Activated T-cell treated with anti-CD3 and anti-CD28 coated beads, Interleukin-2, amount 50 U/mL, for 1 hour (primary cell): ENCODE results near the gene CD180.
"Not testable (repeated sequence)": the region's sequence is repeated elsewhere in the genome, so short reads cannot be mapped to it uniquely, and the experiment has no call there.

Experiments
- DNase-seq: peaks from one replicate; pipeline ENCODE4 v3.0.0-alpha.2; 2020

Gene CD180

DNA sequence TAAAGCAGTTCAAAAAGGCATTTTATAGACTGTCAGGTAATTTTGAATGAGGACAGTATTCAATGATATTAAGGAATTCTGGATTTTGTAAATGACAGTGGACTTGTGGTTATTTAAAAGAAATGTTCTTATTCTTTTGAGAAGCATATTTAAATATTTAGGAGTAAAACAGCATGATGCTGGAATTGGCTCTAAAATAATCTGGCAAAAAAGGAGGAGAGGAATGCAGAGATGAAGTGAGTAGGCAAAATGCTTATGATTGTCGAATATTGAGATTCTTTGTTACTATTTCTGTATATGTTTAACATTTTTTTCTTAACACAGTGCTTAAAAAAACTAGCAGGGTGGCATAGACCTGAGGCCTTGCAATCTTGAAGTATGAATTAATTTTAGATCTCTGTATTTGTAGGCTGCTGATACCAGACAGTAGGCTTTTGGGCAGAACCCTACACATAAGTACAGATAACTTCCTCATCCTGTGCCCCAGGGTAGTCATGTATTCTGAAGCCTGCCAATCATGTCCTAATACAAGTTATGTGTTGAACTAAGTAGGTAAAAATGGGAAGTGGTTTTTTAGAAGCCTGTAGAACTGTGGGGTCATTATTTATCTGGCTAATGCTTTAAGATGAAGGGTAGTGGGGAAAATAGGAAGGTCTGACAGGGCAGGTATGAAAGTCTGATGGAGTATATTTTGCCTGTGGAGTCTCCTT, 9.4 kb downstream of the CD180 start:
- no peak for DNase-seq

DNA sequence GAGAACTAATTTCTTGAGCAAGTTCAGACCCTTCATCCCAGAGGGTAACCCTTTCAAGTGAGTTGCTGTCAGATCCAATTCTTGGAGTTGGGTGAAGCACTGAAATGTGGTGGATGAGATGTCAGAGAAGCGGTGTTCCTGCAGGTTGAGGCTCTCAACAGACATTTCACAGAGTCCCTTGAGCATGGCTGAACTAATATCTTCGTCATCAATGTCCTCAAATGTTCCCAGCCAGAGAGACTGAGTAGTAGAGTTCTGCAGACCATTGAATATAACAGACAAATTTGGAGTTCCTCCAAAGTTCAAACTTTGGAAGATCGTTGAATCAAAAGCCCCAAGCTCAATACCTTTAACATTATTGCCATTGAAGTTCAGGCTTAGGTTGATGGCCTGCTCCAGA, 12.7 kb downstream of the CD180 start:
- DNase-seq, result no peak

DNA sequence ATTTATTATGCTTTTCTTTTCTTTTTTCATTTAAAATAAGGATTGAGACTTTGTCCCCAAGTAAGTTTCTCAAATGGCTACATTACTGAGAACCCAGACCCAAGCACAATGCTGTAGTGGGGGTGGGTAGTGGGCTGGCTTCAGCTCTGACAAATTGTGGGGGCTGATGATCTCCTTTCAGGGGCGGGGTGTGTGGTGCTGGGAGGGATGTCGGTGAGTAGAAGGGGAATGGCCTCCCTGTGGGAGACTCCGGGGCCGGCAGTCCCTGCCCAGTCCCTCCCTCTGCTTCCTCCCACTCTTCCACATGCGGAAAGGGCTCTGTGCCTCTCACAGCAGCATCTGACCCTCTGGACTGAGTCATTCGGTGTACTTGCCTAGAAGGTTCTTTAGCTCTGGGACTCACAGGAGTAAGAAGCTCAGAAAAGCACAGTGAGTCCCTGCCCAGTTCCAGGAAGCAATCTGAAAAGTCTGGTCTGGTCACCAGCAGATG, 14.3 kb downstream of the CD180 start:
- DNase-seq, result no peak

DNA sequence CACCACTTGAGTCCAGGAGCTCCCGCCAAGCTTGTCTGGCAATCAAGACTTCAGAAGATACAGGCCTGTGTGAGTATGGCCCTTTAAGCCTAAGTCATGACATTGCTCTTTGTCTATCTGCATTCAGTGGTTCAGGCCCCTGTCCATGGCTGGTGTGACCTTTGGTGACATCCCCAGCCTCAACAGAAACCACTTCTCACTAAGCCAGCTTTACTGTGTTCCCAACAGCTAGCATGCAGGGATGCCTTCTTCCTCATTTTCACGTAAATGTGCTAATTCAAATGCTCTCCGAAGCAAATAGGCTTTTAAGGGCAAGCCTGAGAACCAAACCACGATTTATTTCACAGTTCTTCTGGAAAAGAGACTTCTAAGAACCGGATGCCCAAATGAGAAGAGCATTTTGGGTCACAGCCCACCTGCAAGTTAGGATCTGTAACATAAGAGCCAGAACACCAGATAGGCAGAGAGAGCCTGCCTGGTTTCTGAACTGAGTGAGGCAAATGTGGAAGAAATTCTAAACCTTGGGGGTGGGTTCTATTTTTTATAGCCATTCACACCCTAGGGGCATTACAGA, 14.9 kb downstream of the CD180 start:
- DNase-seq, result no peak

DNA sequence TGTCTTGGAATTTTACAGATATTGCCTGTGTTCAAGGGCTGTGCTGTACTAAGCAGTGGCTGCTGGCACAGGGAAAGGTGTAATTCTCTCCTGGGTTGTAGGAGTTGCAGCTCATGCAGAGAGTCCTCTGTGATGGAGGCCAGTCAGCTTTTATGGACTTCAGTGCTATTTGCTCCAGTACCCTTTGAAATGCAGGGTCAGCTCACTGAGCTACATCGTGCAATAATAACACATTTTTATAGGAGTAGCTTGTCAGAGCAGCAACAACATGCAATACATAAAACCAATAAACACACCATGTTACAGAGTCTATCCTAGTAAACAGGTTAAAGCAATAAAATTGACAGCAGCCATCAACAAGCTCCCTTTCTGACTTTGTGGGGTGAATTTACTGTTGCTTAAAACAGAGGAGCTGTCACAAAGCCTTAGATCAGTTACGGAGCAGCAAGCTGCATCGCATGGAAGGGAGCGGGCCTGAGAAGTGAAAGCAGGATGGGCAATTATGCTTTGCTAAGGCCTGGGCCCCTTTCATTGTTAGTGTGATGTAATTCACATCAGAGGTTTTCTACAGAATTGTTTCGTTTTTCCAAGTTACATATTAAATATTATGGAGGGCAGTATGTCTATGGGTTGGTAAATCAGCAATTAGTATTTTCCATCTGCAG, 16.8 kb downstream of the CD180 start:
- no peak for DNase-seq

DNA sequence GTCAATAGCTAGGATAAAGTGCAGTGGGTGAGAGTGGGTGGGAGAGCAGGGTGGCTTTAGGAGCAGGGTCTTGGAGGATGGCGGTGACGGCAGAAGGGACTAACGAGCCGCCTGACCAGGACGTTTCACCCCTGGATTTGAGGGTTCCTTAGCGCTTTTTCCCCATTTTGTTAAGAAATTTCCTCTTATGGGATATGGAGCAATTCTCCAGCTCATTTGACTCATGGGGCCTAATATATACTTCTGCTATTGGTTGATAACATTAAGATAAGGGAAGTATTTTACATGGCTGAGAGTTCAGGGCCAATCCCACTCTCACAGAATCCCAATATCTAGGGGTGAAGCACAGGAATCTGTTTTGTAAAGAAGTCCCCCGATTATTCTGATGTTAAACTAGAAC, 17.6 kb downstream of the CD180 start:
- no peak for DNase-seq

DNA sequence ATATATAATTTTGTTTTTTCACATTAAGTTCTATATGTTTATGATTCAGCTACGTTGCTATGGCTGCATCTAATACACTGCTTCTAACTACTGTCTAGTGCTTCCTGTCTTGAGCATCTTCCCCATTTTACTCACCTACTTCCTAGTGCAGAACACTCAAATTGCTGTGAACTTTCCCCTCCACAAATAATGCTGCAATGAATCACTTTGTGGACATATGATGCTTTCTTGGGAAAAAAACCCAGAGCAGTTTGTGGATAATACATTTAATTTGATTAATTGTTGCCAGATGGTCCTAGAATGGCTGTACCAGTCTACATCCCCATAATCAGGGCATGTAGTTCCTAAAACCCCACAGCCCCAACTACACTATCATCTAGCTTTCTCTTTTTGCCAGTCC, 18.5 kb downstream of the CD180 start:
- no peak for DNase-seq

DNA sequence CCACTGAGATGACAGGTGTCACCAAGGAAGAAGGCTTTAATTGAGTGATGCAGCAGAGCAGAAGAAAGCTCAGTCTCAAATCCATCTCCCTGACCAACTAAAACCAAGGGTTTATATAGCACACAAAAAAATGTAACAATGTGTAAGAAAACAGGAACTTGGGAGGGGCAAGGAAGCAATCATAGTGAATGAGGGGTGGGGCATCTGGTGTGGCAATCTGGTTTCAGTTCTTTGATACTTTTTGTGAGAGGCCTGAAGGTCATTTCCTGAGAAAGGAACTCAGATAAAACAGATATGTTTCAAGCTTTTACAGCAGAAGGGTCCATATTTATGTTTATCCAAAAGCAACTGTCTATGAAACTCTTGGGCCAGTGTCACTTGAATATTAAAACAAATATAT, 19.7 kb downstream of the CD180 start:
- DNase-seq, result no peak

DNA sequence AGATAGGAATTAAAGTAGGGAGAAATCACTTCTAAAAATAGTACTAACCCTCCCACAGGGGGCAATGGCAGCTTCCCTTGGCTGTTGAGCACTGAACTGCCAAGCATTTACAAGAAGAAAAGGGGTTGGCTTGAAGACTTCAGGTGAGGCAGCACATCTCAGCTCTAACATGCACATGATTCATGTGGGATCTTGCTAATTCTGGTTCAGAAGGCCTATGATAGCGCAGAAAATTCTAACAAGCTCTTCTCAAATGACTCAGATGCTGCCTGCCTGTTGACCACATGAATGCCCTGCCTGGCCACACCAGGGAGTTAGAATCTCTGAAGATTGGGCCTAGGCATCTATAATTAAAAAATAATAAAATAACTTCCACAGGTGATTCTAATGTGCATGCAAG, 22.6 kb downstream of the CD180 start:
- DNase-seq, result no peak

DNA sequence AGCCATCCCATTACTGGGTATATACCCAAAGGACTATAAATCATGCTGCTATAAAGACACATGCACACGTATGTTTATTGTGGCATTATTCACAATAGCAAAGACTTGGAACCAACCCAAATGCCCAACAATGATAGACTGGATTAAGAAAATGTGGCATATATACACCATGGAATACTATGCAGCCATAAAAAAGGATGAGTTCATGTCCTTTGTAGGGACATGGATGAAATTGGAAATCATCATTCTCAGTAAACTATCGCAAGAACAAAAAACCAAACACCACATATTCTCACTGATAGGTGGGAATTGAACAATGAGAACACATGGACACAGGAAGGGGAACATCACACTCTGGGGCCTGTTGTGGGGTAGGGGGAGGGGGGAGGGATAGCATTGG, 23.2 kb downstream of the CD180 start:
- DNase-seq, result not testable (repeated sequence)

DNA sequence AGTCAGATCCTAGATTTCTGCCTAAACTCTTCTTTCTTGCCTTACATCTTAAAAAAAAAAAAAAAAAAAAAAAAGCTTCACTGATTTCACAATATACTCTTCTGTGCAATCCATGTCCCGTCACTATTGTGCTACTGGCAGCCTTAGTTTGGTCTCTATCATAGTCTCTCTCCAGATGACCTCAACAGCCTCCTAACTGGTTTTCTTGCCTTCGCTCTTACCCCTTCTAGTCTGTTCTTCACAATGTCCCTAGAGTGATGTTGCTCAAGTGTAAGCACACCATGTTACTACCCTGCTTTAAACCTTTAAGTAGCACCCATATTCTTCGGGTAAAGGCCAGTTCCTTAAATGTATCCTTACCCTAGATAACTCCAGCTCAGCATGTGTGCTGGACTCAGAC, 25.8 kb downstream of the CD180 start:
- DNase-seq, result no peak

DNA sequence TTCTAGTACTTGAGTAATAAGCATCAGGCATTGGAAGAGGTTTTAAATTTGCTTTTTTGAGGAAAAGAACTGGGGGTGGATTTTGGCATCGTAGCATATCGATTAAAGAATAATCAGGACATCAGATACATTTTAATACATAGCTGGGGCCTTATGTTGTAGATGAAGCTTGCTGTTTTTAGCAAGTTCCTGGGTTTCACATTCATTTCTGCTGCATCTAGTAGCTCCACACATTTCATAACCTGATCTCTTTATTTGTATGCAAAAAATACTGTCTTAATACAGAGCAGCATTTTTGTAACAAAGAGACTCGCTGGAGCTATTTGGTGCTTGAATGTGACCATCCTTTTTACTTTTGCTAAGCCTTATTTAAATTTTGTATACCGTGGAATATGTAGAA, 28.5 kb downstream of the CD180 start:
- DNase-seq, result no peak

DNA sequence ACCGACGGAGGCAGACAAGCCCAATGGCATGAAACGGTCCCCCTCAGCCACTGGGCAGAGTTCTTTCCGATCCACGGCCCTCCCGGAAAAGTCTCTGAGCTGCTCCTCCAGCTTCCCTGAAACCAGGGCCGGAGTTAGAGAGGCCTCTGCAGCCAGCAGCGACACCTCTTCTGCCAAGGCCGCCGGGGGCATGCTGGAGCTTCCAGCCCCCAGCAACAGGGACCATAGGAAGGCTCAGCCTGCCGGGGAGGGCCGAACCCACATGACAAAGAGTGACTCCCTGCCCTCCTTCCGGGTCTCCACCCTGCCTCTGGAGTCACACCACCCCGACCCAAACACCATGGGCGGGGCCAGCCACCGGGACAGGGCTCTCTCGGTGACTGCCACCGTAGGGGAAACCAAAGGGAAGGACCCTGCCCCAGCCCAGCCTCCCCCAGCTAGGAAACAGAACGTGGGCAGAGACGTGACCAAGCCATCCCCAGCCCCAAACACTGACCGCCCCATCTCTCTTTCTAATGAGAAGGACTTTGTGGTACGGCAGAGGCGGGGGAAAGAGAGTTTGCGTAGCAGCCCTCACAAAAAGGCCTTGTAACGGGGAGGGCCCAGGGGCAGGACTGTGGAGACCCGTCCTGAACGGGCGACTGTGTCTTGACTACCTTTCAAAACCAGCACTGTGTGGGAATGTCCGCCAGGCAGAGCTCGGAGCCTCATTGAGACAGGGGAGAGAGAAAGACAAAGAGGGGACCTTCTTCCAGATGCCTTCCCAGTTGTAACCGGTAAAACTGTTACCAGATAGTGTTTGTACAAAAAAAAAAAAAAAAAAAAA, 29.9 kb downstream of the CD180 start:
- peak; percentile 70 for DNase-seq

DNA sequence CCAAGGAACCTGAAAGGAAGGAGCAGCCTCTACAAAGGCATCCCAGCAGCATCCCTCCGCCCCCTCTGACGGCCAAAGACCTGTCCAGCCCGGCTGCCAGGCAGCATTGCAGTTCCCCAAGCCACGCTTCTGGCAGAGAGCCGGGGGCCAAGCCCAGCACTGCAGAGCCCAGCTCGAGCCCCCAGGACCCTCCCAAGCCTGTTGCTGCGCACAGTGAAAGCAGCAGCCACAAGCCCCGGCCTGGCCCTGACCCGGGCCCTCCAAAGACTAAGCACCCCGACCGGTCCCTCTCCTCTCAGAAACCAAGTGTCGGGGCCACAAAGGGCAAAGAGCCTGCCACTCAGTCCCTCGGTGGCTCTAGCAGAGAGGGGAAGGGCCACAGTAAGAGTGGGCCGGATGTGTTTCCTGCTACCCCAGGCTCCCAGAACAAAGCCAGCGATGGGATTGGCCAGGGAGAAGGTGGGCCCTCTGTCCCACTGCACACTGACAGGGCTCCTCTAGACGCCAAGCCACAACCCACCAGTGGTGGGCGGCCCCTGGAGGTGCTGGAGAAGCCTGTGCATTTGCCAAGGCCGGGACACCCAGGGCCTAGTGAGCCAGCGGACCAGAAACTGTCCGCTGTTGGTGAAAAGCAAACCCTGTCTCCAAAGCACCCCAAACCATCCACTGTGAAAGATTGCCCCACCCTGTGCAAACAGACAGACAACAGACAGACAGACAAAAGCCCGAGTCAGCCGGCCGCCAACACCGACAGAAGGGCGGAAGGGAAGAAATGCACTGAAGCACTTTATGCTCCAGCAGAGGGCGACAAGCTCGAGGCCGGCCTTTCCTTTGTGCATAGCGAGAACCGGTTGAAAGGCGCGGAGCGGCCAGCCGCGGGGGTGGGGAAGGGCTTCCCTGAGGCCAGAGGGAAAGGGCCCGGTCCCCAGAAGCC, 30.8 kb downstream of the CD180 start:
- DNase-seq, result peak; percentile 76

DNA sequence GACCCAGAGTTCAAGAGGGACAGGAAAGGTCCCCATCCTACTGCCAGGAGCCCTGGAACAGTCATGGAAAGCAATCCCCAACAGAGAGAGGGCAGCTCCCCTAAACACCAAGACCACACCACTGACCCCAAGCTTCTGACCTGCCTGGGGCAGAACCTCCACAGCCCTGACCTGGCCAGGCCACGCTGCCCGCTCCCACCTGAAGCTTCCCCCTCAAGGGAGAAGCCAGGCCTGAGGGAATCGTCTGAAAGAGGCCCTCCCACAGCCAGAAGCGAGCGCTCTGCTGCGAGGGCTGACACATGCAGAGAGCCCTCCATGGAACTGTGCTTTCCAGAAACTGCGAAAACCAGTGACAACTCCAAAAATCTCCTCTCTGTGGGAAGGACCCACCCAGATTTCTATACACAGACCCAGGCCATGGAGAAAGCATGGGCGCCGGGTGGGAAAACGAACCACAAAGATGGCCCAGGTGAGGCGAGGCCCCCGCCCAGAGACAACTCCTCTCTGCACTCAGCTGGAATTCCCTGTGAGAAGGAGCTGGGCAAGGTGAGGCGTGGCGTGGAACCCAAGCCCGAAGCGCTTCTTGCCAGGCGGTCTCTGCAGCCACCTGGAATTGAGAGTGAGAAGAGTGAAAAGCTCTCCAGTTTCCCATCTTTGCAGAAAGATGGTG, 31.6 kb downstream of the CD180 start:
- no peak for DNase-seq

DNA sequence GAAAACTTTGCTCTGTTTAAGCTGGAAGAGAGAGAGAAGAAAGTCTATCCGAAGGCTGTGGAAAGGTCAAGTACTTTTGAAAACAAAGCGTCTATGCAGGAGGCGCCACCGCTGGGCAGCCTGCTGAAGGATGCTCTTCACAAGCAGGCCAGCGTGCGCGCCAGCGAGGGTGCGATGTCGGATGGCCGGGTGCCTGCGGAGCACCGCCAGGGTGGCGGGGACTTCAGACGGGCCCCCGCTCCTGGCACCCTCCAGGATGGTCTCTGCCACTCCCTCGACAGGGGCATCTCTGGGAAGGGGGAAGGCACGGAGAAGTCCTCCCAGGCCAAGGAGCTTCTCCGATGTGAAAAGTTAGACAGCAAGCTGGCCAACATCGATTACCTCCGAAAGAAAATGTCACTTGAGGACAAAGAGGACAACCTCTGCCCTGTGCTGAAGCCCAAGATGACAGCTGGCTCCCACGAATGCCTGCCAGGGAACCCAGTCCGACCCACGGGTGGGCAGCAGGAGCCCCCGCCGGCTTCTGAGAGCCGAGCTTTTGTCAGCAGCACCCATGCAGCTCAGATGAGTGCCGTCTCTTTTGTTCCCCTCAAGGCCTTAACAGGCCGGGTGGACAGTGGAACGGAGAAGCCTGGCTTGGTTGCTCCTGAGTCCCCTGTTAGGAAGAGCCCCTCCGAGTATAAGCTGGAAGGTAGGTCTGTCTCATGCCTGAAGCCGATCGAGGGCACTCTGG, 32.6 kb downstream of the CD180 start:
- no peak for DNase-seq

DNA sequence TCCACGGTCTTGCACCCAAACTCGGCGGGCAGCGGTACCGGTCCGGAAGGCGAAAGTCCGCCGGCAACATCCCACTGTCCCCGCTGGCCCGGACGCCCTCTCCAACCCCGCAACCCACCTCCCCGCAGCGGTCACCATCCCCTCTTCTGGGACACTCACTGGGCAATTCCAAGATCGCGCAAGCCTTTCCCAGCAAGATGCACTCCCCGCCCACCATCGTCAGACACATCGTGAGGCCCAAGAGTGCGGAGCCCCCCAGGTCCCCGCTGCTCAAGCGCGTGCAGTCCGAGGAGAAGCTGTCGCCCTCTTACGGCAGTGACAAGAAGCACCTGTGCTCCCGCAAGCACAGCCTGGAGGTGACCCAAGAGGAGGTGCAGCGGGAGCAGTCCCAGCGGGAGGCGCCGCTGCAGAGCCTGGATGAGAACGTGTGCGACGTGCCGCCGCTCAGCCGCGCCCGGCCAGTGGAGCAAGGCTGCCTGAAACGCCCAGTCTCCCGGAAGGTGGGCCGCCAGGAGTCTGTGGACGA, 33.3 kb downstream of the CD180 start:
- DNase-seq, result no peak

DNA sequence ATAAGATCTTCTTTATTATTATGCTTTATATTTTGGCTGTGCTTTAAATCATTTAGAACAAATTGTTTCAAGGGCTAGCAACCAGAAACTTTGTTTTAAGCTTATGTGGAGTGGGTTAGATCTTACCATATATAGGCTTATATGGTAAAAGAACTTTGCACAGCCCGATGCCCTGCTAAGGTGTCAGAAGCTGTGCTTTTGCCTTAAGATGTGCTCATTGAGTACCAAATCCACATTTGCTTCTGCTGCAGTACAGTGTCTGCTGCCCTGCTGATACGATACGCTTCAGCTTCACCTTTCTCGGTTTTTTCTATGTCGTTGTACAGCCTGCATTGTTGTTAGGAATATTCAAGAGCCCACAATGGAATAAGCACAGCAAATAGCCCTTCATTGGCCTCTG, 34.8 kb downstream of the CD180 start:
- no peak for DNase-seq

DNA sequence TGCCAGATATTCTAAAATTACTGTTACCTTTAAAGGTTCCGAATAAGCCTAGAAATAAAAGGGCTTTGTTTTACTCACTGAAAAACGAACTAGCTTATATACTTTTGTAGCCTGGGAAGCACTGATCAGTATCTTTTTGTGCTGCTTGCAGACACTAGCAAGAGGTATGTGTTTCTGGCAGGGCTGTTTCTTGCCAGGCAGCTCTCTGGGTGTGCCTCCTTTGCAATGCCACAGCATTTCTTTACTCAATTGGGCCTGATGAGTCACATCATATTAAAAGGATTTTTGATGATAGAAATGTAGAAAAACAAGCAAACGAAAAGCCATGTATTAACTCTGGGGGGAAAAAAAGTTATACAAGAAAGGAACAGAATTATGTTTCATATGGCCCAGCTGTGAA, 35.6 kb downstream of the CD180 start:
- peak; percentile 30 for DNase-seq

DNA sequence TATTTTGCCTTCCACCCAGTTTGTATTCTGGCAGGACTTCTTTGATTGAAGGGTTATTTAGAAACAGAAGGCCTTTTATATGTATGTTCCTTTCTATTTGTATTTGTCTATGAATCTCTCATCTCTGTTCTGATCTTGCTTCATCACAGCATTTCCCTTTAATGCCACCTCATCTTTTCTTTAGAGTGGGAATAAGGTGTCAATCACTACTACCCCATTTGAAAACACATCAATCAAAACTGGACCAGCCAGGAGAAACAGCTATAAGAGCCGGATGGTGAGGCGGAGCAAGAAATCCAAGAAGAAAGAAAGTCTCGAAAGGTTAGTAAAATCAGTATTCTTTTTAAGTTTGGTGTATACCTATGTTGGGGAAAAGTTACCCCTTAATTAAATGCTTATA, 36.3 kb downstream of the CD180 start:
- no peak for DNase-seq
